GM12892 (cell line): Measurements from ENCODE around the gene CLCNKA.

ENCODE experiments used
- POLR2A ChIP-seq: IDR thresholded peaks from 2 replicates; pipeline ENCODE4 v1.6.1; 2011; ENCODE audit warnings: low read depth, low read length, control low read depth
- POLR2AphosphoS5 ChIP-seq: IDR thresholded peaks from 2 replicates; pipeline ENCODE4 v1.6.1; 2011; ENCODE audit warnings: low read depth, low read length, control low read depth
- TAF1 ChIP-seq: IDR thresholded peaks from 2 replicates; pipeline ENCODE4 v1.6.1; 2011; ENCODE audit warnings: low read depth, mild to moderate bottlenecking, control low read depth, low read length, borderline replicate concordance

- TF ChIP-seq POLR2A (no peak), POLR2AphosphoS5 (no peak), TAF1 (no peak)
Measured at GRCh38 chr1:16074217-16074616, 52.4 kb downstream of the CLCNKA start.
